GM18508 (cell line): ENCODE results near the gene PRICKLE2.

Experiments
- ATAC-seq: cut with Tn5 transposase; IDR thresholded peaks from one replicate; pipeline ENCODE4 v1.9.1; 2021; ENCODE audit warnings: moderate number of reproducible peaks; ENCODE audit not compliant: insufficient read depth, unreplicated experiment

The PRICKLE2 gene

GRCh38 chr3:64164349-64164748, 60.9 kb downstream of the PRICKLE2 start:
- ATAC-seq = no peak

DNA sequence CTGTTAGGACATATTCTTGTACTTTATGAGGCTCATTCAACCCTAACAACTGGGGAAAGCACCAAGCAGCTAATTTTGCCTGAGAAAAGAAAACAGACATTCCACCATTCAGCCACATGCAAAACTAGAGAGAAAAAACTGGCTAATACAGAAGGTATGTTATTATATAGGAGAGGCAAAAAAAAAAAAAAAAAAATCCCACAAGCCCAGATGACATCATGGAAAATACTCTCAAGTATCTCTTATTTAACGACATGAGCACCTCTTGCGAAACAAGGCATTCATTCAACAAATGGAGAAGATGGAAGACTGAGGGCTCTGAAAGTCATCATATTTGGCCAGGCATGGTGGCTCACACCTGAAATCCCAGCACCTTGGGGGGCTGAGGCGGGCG, 61.5 kb downstream of the PRICKLE2 start:
- ATAC-seq = no peak

- ATAC-seq = no peak
Observed at GRCh38 chr3:64163019-64163754, 62.1 kb downstream of the PRICKLE2 start.

GRCh38 chr3:64161481-64161952, 63.7 kb downstream of the PRICKLE2 start:
- no peak for ATAC-seq

DNA sequence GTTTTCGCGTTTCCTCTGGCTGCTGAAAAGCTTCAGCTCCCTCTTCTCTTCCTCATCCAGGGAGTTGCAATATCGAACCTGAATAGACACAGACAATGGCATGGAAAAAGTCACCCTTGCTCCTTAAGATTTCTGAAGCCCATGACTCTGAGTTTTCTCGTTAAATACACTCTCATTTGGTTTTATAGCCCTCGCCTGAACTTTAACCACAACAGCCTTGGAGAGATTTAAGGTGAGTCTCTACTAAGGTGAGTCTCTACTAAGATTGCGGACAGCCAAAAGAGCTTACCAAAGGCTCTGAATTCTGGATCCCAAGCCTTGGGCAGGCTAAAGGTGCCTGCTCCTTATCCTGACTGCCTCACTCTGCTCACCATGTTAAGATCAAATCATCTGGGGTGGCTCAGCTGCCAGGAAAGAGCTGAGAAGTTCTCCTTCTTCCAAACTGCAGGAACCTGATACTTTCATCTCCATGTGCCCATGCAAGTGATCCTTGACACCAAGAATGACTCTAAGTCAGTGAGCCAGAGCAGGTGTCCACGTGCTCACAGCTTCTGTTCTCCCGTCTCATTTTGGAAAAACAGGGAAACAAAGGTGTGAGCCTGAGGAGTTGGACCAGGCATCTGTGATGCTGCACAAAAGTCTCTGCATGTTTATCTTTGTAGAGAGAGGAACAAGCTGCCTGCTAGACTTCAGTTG, 65.1 kb downstream of the PRICKLE2 start:
- no peak for ATAC-seq

DNA sequence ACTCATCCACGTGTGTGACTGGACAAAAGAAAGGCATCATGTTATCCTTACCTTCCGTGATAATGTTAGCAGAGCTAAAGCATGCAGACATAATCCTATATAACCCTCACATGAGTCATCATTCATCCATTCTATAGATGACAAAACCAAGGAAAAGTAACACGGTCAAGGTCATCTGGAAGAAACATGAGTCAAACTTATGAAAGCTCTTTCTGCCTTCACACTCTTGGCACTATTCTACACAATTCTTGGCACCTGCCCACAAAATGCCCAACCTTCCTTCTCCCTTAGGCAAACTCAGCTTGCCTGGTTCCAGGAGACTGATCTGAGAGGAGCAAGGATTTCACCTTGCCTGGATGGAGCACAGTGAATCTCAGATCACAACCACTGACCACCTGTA, 66.9 kb downstream of the PRICKLE2 start:
- no peak for ATAC-seq

DNA sequence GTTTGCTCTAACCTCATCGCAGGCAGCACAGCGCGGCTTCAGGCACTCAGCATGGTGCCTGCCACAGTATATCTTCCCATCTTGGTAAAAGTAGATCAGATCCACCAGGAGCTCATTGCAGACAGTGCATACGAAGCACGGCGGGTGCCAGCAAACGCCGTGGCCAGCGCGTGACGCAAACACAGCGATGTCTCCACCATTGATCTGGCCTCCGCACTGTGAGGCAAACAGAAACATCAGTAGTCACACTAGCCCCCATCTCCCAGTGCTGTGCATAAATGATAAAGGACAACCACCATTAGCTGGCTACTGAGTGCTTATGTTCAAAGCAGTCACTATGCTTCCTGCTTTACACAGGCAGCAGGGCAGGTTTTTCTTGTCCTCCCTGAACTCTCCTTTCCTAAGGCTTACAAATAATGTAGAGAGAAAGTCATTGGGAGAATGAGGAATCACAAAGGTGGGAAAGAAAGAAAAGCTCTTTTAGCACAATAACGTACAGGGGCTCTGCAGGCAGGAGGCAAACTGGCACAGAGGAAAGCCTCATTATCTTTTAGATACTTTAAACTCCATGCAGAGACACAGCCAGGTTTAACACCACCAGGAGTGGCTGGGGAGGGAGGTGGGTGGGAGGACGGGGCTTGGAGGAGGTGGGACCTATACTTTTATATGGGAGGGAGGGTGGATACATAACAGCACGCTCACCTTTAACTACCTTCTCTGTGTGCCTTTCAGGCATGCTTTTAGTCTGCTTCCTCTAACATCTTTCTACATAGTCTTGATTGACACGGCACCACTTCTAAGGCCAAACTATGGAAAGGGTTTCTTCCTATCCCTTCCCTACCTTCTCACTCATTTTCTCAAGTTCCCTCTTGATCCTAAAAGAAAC, 67.9 kb downstream of the PRICKLE2 start:
- no peak for ATAC-seq

DNA sequence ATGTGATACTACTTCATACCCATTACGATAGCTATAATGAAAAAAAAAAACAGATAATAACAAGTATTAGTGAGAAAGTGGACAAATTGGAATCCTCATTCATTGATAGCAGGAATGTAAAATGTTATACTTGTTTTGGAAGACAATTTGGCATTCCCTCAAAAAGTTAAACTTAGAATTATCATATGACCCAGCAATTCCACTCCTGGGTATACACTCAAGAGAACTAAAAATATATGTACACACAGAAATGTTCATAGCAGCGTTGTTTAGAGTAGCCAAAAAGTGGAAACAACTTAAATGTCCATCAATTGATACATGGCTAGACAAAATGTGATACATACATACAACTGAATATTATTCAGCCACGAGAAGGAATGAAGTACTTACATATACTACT, 69.9 kb downstream of the PRICKLE2 start:
- ATAC-seq = no peak

- ATAC-seq = no peak
Observed at GRCh38 chr3:64152676-64153466, 72.4 kb downstream of the PRICKLE2 start.

DNA sequence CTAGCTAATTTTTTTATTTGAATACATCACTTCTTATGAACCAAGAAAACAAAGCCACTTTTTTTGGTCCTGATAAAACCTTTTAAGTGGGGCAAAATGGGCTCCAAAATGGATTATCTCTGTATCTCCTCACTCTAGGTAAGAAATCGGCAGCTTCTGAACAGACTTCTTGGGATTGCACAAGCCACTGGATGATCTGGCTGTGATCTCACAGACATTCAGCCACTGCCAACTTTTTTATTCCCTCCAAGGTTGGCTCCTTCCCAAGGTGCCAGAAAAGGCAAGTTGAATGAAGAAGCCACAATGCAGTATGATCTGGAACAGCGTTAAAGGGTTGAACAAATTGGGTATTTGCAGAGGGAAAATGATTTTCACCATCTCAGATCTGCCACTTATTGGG, 73.2 kb downstream of the PRICKLE2 start:
- no peak for ATAC-seq

DNA sequence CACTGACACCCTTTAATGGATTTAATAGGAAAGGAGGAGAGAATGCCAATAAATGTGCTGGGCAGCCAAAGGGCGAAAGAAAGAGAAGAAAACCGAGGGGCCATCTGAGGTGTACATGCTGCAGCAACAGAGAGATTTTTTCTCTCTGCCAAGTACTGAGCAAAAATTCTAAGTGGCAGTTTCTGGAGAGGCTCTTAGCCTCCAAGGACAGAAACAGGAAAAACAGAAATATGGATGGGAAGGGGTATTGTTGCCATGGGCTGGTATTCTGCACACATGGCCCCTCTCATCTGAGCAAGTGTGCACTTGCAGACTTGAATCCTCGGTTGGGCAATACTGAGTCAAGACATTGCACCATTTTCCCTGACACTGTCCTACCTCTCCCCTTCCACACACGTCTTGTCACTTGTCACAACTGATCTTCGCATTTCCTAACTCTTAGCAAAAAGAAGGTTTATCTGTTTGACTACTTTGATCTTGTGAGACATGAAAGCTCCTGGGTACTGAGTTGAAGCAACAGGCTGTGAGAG, 73.9 kb downstream of the PRICKLE2 start:
- ATAC-seq = no peak

DNA sequence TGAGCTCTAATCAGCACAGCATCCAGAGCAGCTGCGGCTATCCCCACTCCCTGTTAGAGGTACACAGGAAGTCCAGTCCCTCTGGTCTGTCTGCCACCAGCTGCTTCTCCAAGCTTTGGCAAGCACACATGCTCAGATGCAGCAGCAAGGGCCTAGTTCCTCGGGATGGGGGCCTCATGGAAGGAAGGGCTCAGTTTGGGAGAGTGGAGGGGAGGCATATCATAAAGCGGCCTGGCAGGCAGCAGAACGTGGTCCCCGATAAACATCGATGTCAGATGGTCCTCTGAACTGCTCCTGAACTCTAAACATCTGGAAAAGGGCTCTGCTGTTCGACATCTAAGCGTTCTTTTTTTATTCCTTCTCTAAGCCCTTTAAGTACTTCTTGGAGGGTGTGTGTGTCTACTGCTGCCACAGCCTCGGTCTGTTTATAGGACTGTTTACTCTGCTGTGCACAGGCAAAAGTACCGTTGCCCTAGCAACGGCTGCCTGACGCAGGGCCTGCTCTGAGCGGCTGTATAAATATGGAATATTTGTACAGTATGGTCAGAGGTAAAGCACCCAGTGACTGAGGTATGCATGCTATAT, 74.6 kb downstream of the PRICKLE2 start:
- ATAC-seq = no peak

DNA sequence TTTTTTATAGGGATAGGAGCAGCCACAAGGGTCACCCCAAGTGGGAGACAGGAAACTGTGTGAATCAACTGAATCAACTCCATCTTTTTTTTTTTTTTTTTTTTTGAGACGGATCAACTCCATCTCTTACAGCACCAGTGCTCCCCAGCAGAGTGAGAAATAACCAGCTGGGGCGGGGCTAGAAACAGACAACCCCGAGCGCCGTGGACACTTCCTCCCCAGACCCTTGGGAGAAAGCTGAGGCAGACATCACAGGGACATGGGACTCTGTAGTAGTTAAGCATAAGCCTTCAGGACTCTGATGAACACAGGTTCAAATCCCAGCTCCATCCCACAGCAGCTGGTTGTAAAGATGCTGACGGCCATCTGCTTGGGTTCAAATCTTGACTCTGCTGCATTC, 75.4 kb downstream of the PRICKLE2 start:
- ATAC-seq = no peak

GRCh38 chr3:64148955-64149653, 76.2 kb downstream of the PRICKLE2 start:
- no peak for ATAC-seq

- no peak for ATAC-seq
Observed at GRCh38 chr3:64147211-64147610, 78.1 kb downstream of the PRICKLE2 start.

GRCh38 chr3:64145438-64145837, 79.8 kb downstream of the PRICKLE2 start:
- ATAC-seq = no peak

DNA sequence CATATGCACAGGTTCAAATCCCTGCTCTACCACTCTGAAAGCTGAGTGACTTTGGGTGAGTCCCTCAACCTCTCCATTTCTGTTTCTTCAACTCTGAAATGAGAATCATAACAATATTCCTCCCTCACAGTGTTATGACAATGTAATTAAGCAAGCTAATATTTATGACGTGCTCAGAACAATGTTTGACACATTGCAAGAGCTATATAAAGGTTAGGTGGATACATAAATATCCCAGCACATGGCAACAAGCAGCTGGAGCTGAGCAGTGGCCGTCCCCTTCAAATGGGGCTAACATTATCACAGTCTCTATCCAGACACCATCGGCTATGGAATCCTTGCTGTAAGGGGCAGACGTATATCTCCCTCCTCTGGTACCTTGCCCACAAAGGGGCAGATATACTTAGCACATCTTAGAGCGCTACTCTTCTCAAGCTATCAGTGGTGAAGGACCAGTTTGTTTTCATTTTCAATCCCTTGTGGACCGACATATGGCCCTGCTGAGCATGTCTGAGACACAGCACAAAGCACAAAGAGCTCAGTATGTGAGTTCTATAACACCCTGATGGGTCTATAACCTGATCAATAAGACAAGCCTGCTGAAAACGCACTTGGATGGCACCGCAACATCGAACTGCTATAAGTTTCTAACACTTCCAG, 80.9 kb downstream of the PRICKLE2 start:
- no peak for ATAC-seq

DNA sequence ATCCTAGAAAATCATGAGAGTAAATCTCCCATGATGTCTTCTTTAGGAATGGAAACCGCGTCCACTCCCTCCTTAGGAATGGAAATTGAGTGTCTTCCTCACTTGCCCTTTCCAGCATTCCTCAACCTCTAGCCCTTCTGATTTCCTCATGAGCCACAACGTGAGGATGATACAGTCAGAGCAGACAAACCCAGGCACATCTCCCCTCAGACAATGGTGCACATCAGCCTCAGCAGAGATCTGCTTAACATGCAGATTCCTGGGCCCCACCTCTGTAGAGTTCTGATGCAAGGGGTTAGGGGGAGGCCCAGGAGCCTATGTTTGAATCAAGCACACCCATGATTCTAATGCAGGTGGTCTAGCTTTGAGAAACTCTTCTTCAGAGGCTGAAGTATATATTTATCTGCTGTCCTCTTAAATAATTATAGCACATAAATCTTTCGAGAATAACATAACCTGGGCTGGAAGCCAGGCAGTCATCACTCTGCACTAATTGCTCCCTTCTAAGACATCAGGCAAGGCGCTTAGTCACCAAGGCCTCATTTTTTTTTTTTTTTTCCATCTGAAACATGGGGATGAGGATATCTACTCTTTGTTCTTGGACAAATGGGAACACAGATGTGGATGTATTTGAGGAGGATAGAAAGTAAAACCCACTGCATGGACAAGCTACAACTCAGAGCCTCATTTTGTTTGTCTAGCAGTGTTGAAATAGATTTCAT, 81.7 kb downstream of the PRICKLE2 start:
- ATAC-seq = no peak
